Mucosa of stomach (tissue), 1 donor: ENCODE results near the gene ARHGAP42.

Source experiments
- H3K27me3 ChIP-seq: one replicate; pipeline ENCODE4 v1.7.0; 2013; ENCODE audit warnings: mild to moderate bottlenecking, low read length; ENCODE audit not compliant: control insufficient read depth, insufficient read depth
- H3K36me3 ChIP-seq: one replicate; pipeline ENCODE4 v1.7.0; 2013; ENCODE audit warnings: low read length; ENCODE audit not compliant: control insufficient read depth, insufficient read depth
- H3K4me1 ChIP-seq: one replicate; pipeline ENCODE4 v1.7.0; 2013; ENCODE audit warnings: mild to moderate bottlenecking, low read length; ENCODE audit not compliant: control insufficient read depth, insufficient read depth
- H3K4me3 ChIP-seq: one replicate; pipeline ENCODE4 v1.7.0; 2013; ENCODE audit warnings: low read length
- H3K9ac ChIP-seq: one replicate; pipeline ENCODE4 v1.7.0; 2013; ENCODE audit warnings: mild to moderate bottlenecking, low read length, moderate library complexity
- H3K9me3 ChIP-seq: one replicate; pipeline ENCODE4 v1.7.0; 2013; ENCODE audit warnings: mild to moderate bottlenecking, low read length, moderate library complexity; ENCODE audit not compliant: control insufficient read depth
- donor health status: Pancreatic carcinoma.

ARHGAP42 gene

GRCh38 chr11:100670140-100670539 is 16.9 kb upstream of the ARHGAP42 start:
- no peaks in the 10 kb centered on the region for H3K4me1 ChIP-seq
- no peaks in the 10 kb centered on the region for H3K9me3 ChIP-seq
- no peaks in the 10 kb centered on the region for H3K27me3 ChIP-seq
- no peak overlapping the region for H3K4me3 ChIP-seq
- no peaks in the 10 kb centered on the region for H3K36me3 ChIP-seq
- H3K9ac ChIP-seq: no peak overlapping the region

- no peaks in the 10 kb centered on the region for H3K9me3 ChIP-seq
- H3K27me3 ChIP-seq: no peaks in the 10 kb centered on the region
- H3K4me1 ChIP-seq: no peaks in the 10 kb centered on the region
Observed at GRCh38 chr11:100671471-100671870, 15.6 kb upstream of the ARHGAP42 start.

GRCh38 chr11:100672498-100673033 is 14.5 kb upstream of the ARHGAP42 start:
- H3K9ac ChIP-seq: no peak overlapping the region
- no peak overlapping the region for H3K4me3 ChIP-seq
- H3K27me3 ChIP-seq: no peaks in the 10 kb centered on the region
- no peaks in the 10 kb centered on the region for H3K4me1 ChIP-seq
- H3K36me3 ChIP-seq: no peaks in the 10 kb centered on the region
- no peaks in the 10 kb centered on the region for H3K9me3 ChIP-seq

More at GRCh38 chr11:100671471-100671870, 15.6 kb upstream of the ARHGAP42 start:
- Histone ChIP-seq H3K4me3 (no peak overlapping the region), H3K9ac (no peak overlapping the region), H3K36me3 (no peaks in the 10 kb centered on the region)

- H3K4me1 ChIP-seq: no peaks in the 10 kb centered on the region
- no peaks in the 10 kb centered on the region for H3K9me3 ChIP-seq
- no peaks in the 10 kb centered on the region for H3K27me3 ChIP-seq
- no peak overlapping the region for H3K4me3 ChIP-seq
- no peak overlapping the region for H3K9ac ChIP-seq
- H3K36me3 ChIP-seq: no peaks in the 10 kb centered on the region
Observed at GRCh38 chr11:100673063-100673462, 14.0 kb upstream of the ARHGAP42 start.

GRCh38 chr11:100674212-100674611 is 12.9 kb upstream of the ARHGAP42 start:
- H3K9me3 ChIP-seq: no peaks in the 10 kb centered on the region

GRCh38 chr11:100675115-100675650 is 11.9 kb upstream of the ARHGAP42 start:
- no peaks in the 10 kb centered on the region for H3K27me3 ChIP-seq
- H3K9me3 ChIP-seq: no peaks in the 10 kb centered on the region
- peaks cover 2% of the 10 kb centered on the region for H3K4me1 ChIP-seq
- no peak overlapping the region for H3K4me3 ChIP-seq
- no peak overlapping the region for H3K9ac ChIP-seq
- no peaks in the 10 kb centered on the region for H3K36me3 ChIP-seq

More at GRCh38 chr11:100674212-100674611, 12.9 kb upstream of the ARHGAP42 start:
- no peaks in the 10 kb centered on the region for H3K4me1 ChIP-seq
- H3K36me3 ChIP-seq: no peaks in the 10 kb centered on the region
- no peak overlapping the region for H3K4me3 ChIP-seq
- no peaks in the 10 kb centered on the region for H3K27me3 ChIP-seq
- no peak overlapping the region for H3K9ac ChIP-seq

GRCh38 chr11:100676901-100677300 is 10.2 kb upstream of the ARHGAP42 start:
- Histone ChIP-seq H3K9me3 (no peaks in the 10 kb centered on the region), H3K36me3 (no peaks in the 10 kb centered on the region), H3K4me1 (peaks cover 14% of the 10 kb centered on the region), H3K27me3 (no peaks in the 10 kb centered on the region), H3K9ac (no peak overlapping the region), H3K4me3 (no peak overlapping the region)

GRCh38 chr11:100677796-100678195 is 9.3 kb upstream of the ARHGAP42 start:
- H3K4me1 ChIP-seq: peaks cover 17% of the 10 kb centered on the region
- H3K36me3 ChIP-seq: no peaks in the 10 kb centered on the region
- H3K4me3 ChIP-seq: no peak overlapping the region
- no peaks in the 10 kb centered on the region for H3K27me3 ChIP-seq
- H3K9me3 ChIP-seq: no peaks in the 10 kb centered on the region
- H3K9ac ChIP-seq: no peak overlapping the region

- Histone ChIP-seq H3K9me3 (no peaks in the 10 kb centered on the region), H3K36me3 (no peaks in the 10 kb centered on the region), H3K27me3 (no peaks in the 10 kb centered on the region), H3K4me3 (no peak overlapping the region), H3K9ac (no peak overlapping the region), H3K4me1 (peaks cover 33% of the 10 kb centered on the region)
Observed at GRCh38 chr11:100680070-100680469, 7.0 kb upstream of the ARHGAP42 start.

GRCh38 chr11:100681064-100681502 is 6.0 kb upstream of the ARHGAP42 start:
- Histone ChIP-seq H3K27me3 (no peaks in the 10 kb centered on the region), H3K9me3 (no peaks in the 10 kb centered on the region), H3K4me3 (no peak overlapping the region), H3K4me1 (peaks cover 41% of the 10 kb centered on the region), H3K36me3 (no peaks in the 10 kb centered on the region), H3K9ac (peak overlapping the region; percentile 40)

- Histone ChIP-seq H3K4me1 (peaks cover 48% of the 10 kb centered on the region), H3K36me3 (no peaks in the 10 kb centered on the region), H3K4me3 (no peak overlapping the region), H3K9ac (no peak overlapping the region), H3K27me3 (no peaks in the 10 kb centered on the region), H3K9me3 (no peaks in the 10 kb centered on the region)
Observed at GRCh38 chr11:100682247-100682969, 4.7 kb upstream of the ARHGAP42 start.

GRCh38 chr11:100683126-100683525 is 4.0 kb upstream of the ARHGAP42 start:
- no peak overlapping the region for H3K4me3 ChIP-seq

More at GRCh38 chr11:100683126-100683525, 4.0 kb upstream of the ARHGAP42 start:
- Histone ChIP-seq H3K27me3 (no peaks in the 10 kb centered on the region), H3K9ac (no peak overlapping the region), H3K9me3 (no peaks in the 10 kb centered on the region), H3K36me3 (no peaks in the 10 kb centered on the region), H3K4me1 (peaks cover 48% of the 10 kb centered on the region)
